GM23338 (cell line): ENCODE results near the gene PEAK3. TPM values are rescaled to one million over a fixed set of nuclear protein-coding genes. Genes with fewer than 3 reads are reported as not detected.

Experiments used
- ATAC-seq: fragments of 200-7000 bp; cut with Tn5 transposase; 3 replicates; pipeline ENCODE4 v1.9.1; 2020
- DNase-seq: peaks from one replicate; pipeline ENCODE4 v3.0.0-alpha.2; 2015; ENCODE audit warnings: low spot score
- H2AFZ ChIP-seq: fragments of 200-600 bp; sonication (generic); 2 replicates; pipeline ENCODE4 v1.8.0; 2016; ENCODE audit warnings: antibody characterized with exemption, mild to moderate bottlenecking, moderate library complexity
- H3F3A ChIP-seq: fragments of 200-600 bp; sonication (generic); replicated peaks from 2 replicates; pipeline ENCODE4 v1.8.0; 2017; ENCODE audit warnings: antibody characterized with exemption, mixed run types, low read depth
- H3K27ac ChIP-seq: fragments of 200-600 bp; sonication (generic); 2 replicates; pipeline ENCODE4 v1.6.1; 2016; ENCODE audit warnings: low read depth
- H3K27me3 ChIP-seq: fragments of 200-600 bp; sonication (generic); 2 replicates; pipeline ENCODE4 v1.8.0; 2016; ENCODE audit warnings: mild to moderate bottlenecking, mixed run types, moderate library complexity; ENCODE audit not compliant: insufficient read depth
- H3K36me3 ChIP-seq: fragments of 200-600 bp; sonication (generic); 2 replicates; pipeline ENCODE4 v1.8.0; 2016; ENCODE audit warnings: mild to moderate bottlenecking; ENCODE audit not compliant: insufficient read depth
- H3K4me1 ChIP-seq: fragments of 200-600 bp; sonication (generic); 2 replicates; pipeline ENCODE4 v1.8.0; 2016; ENCODE audit warnings: mild to moderate bottlenecking, moderate library complexity; ENCODE audit not compliant: insufficient read depth
- H3K4me2 ChIP-seq: fragments of 200-600 bp; sonication (generic); 2 replicates; pipeline ENCODE4 v1.7.1; 2017; ENCODE audit warnings: mixed run types
- H3K4me3 ChIP-seq: fragments of 200-600 bp; sonication (generic); 2 replicates; pipeline ENCODE4 v1.6.1; 2016; ENCODE audit warnings: mixed run types
- H3K79me2 ChIP-seq: fragments of 200-600 bp; sonication (generic); replicated peaks from 2 replicates; pipeline ENCODE4 v1.8.0; 2017; ENCODE audit warnings: mild to moderate bottlenecking; ENCODE audit not compliant: insufficient read depth
- H3K9me2 ChIP-seq: fragments of 200-600 bp; sonication (generic); 2 replicates; pipeline ENCODE4 v1.8.0; 2017; ENCODE audit not compliant: insufficient read depth
- H4K20me1 ChIP-seq: fragments of 200-600 bp; sonication (generic); replicated peaks from 2 replicates; pipeline ENCODE4 v1.8.0; 2017; ENCODE audit warnings: mild to moderate bottlenecking; ENCODE audit not compliant: insufficient read depth
- H3K27ac Mint-ChIP-seq: 2 replicates; pipeline ENCODE4 v1.8.0; 2020; ENCODE audit warnings: inconsistent platforms, mild to moderate bottlenecking, moderate library complexity, mixed read lengths
- H3K27me3 Mint-ChIP-seq: 3 replicates; pipeline ENCODE4 v1.8.0; 2022; ENCODE audit warnings: low read depth, mild to moderate bottlenecking, moderate library complexity, mixed read lengths, inconsistent platforms; ENCODE audit not compliant: insufficient read depth, poor library complexity
- H3K36me3 Mint-ChIP-seq: 3 replicates; pipeline ENCODE4 v1.8.0; 2021; ENCODE audit warnings: low read depth, mild to moderate bottlenecking, inconsistent platforms, moderate library complexity, mixed read lengths
- H3K4me1 Mint-ChIP-seq: 3 replicates; pipeline ENCODE4 v1.8.0; 2020; ENCODE audit warnings: mild to moderate bottlenecking, inconsistent platforms, mixed read lengths
- H3K4me3 Mint-ChIP-seq: 3 replicates; pipeline ENCODE4 v1.8.0; 2021; ENCODE audit warnings: moderate library complexity, mild to moderate bottlenecking, inconsistent platforms, mixed read lengths
- H3K9me3 Mint-ChIP-seq: 3 replicates; pipeline ENCODE4 v1.8.0; 2020; ENCODE audit warnings: moderate library complexity, mild to moderate bottlenecking, inconsistent platforms, mixed read lengths
- JUNB ChIP-seq: IDR thresholded peaks from one replicate; pipeline ENCODE4 v1.6.1; 2016; ENCODE audit warnings: antibody characterized with exemption; ENCODE audit not compliant: unreplicated experiment
- NANOG ChIP-seq: IDR thresholded peaks from 2 replicates; pipeline ENCODE4 v1.6.1; 2016; ENCODE audit warnings: antibody characterized with exemption, borderline replicate concordance
- STAT1 ChIP-seq: IDR thresholded peaks from one replicate; pipeline ENCODE4 v1.6.1; 2016; ENCODE audit warnings: antibody characterized with exemption; ENCODE audit not compliant: unreplicated experiment
- ZNF114 ChIP-seq: fragments of 250-450 bp; sonication (Bioruptor Pico); IDR thresholded peaks from 2 replicates; pipeline ENCODE4 v1.5.0; 2020; ENCODE audit warnings: mild to moderate bottlenecking, moderate library complexity
- ZNF331 ChIP-seq: fragments of 250-450 bp; sonication (Bioruptor Pico); IDR thresholded peaks from 2 replicates; pipeline ENCODE4 v1.5.0; 2020; ENCODE audit warnings: low read depth, mild to moderate bottlenecking, moderate library complexity
- polyA plus RNA-seq: library from polyadenylated mRNA; unstranded; fragments of >200 nt; fragmentation: Nextera tagmentation; extraction: Ambion mirVana; gene quantifications from 2 replicates; pipeline ENCODE4 v1.2.1, GENCODE V29; 2016
- total RNA-seq: library from RNA; depleted of rRNA; stranded (reverse); fragments of >200 nt; shearing (Covaris generic); gene quantifications from 2 replicates; pipeline ENCODE4 v1.2.3, GENCODE V29; 2014
- TF ChIP-seq, protein P1 (sequence below): IDR thresholded peaks from one replicate; pipeline ENCODE4 v1.6.1; 2018; ENCODE audit warnings: antibody characterized with exemption; ENCODE audit not compliant: unreplicated experiment
- TF ChIP-seq, protein P2 (sequence below): IDR thresholded peaks from 2 replicates; pipeline ENCODE4 v1.6.1; 2016; ENCODE audit warnings: antibody characterized with exemption
- TF ChIP-seq, protein P3 (sequence below), 2 experiments: fragments of 200-600 bp in 1 of 2; sonication (generic) in 1 of 2; conservative IDR thresholded peaks; 2 replicates each; pipeline versions ENCODE4 v1.5.1 to v1.6.1; 2016 to 2017; ENCODE audit warnings: antibody characterized with exemption in 2 of 2, low read depth in 2 of 2, mild to moderate bottlenecking in 2 of 2, moderate library complexity in 1 of 2
- TF ChIP-seq, protein P4 (sequence below): fragments of 250-450 bp; sonication (Bioruptor Pico); IDR thresholded peaks from 2 replicates; pipeline ENCODE4 v1.5.0; 2020; ENCODE audit warnings: mild to moderate bottlenecking, moderate library complexity

The PEAK3 gene
- total and polyA plus RNA-seq, 2 experiments from 2014 or later: not detected

DNA sequence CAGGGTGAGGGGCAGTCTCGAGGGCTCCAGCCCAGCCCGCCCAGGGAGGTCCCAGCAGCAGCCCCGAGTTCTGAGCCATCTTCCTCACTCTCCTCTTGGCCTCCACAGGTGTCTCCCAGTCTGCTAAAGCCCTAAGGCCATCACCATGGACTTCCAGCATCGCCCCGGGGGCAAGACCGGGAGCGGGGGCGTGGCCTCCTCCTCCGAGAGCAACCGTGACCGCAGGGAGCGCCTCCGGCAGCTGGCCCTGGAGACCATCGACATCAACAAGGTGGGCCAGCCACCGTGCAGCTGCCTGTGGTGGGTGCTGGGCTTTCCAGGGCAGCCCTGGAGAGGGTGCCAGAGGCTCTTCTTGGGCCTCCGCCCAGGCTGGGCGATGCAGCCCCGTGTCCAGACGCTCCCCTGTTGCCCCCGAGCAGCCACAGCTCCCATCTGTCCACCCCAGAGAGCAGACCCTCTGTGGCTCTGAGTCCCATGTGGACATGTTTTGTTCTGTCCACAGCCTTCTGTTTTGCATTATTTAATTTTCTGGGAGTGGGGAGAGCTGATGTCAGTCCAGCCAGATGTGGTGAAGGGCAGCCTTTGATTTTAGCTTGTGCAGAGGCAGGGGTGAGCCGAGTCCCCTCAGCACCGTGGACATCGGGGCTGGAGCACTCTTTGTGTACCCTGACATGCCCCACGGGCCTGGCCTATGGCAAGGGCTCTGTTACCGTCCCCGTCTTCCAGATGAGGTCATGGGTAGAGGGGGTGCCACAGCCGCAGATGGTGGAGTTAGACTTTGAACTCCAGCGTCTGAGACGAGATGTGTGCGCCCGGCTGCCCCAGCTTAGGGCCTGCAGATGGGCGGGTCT lies 38.5 kb downstream of the PEAK3 start:
- H3K36me3 Mint-ChIP-seq: peaks cover 57% of the 10 kb centered on the region
- no peaks in the 10 kb centered on the region for H3K27me3 ChIP-seq
- peaks cover 53% of the 10 kb centered on the region for H3K79me2 ChIP-seq
- no peak for ATAC-seq
- peaks cover 13% of the 10 kb centered on the region for H3K36me3 ChIP-seq
- H3K4me1 Mint-ChIP-seq: peaks cover 28% of the 10 kb centered on the region
- H3K27ac ChIP-seq: no peak overlapping the region
- DNase-seq: no peak
- H3K4me3 Mint-ChIP-seq: no peak overlapping the region
- no peak overlapping the region for H3K27ac Mint-ChIP-seq
- peaks cover 8% of the 10 kb centered on the region; the same call in 1 of the 2 replicates for H3F3A ChIP-seq
- peaks cover 41% of the 10 kb centered on the region for H4K20me1 ChIP-seq
- peaks cover 4% of the 10 kb centered on the region for H3K27me3 Mint-ChIP-seq
- H3K4me1 ChIP-seq: peaks cover 23% of the 10 kb centered on the region
- TF ChIP-seq, protein P1, sequence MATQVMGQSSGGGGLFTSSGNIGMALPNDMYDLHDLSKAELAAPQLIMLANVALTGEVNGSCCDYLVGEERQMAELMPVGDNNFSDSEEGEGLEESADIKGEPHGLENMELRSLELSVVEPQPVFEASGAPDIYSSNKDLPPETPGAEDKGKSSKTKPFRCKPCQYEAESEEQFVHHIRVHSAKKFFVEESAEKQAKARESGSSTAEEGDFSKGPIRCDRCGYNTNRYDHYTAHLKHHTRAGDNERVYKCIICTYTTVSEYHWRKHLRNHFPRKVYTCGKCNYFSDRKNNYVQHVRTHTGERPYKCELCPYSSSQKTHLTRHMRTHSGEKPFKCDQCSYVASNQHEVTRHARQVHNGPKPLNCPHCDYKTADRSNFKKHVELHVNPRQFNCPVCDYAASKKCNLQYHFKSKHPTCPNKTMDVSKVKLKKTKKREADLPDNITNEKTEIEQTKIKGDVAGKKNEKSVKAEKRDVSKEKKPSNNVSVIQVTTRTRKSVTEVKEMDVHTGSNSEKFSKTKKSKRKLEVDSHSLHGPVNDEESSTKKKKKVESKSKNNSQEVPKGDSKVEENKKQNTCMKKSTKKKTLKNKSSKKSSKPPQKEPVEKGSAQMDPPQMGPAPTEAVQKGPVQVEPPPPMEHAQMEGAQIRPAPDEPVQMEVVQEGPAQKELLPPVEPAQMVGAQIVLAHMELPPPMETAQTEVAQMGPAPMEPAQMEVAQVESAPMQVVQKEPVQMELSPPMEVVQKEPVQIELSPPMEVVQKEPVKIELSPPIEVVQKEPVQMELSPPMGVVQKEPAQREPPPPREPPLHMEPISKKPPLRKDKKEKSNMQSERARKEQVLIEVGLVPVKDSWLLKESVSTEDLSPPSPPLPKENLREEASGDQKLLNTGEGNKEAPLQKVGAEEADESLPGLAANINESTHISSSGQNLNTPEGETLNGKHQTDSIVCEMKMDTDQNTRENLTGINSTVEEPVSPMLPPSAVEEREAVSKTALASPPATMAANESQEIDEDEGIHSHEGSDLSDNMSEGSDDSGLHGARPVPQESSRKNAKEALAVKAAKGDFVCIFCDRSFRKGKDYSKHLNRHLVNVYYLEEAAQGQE: no peak
- TF ChIP-seq, protein P2, sequence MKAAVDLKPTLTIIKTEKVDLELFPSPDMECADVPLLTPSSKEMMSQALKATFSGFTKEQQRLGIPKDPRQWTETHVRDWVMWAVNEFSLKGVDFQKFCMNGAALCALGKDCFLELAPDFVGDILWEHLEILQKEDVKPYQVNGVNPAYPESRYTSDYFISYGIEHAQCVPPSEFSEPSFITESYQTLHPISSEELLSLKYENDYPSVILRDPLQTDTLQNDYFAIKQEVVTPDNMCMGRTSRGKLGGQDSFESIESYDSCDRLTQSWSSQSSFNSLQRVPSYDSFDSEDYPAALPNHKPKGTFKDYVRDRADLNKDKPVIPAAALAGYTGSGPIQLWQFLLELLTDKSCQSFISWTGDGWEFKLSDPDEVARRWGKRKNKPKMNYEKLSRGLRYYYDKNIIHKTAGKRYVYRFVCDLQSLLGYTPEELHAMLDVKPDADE: no peak
- TF ChIP-seq, protein P3, sequence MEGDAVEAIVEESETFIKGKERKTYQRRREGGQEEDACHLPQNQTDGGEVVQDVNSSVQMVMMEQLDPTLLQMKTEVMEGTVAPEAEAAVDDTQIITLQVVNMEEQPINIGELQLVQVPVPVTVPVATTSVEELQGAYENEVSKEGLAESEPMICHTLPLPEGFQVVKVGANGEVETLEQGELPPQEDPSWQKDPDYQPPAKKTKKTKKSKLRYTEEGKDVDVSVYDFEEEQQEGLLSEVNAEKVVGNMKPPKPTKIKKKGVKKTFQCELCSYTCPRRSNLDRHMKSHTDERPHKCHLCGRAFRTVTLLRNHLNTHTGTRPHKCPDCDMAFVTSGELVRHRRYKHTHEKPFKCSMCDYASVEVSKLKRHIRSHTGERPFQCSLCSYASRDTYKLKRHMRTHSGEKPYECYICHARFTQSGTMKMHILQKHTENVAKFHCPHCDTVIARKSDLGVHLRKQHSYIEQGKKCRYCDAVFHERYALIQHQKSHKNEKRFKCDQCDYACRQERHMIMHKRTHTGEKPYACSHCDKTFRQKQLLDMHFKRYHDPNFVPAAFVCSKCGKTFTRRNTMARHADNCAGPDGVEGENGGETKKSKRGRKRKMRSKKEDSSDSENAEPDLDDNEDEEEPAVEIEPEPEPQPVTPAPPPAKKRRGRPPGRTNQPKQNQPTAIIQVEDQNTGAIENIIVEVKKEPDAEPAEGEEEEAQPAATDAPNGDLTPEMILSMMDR (conservative IDR thresholded peaks at IDR 0.05; ENCODE audit: low read depth in 2 of 2): no peak
- TF ChIP-seq, protein P4, sequence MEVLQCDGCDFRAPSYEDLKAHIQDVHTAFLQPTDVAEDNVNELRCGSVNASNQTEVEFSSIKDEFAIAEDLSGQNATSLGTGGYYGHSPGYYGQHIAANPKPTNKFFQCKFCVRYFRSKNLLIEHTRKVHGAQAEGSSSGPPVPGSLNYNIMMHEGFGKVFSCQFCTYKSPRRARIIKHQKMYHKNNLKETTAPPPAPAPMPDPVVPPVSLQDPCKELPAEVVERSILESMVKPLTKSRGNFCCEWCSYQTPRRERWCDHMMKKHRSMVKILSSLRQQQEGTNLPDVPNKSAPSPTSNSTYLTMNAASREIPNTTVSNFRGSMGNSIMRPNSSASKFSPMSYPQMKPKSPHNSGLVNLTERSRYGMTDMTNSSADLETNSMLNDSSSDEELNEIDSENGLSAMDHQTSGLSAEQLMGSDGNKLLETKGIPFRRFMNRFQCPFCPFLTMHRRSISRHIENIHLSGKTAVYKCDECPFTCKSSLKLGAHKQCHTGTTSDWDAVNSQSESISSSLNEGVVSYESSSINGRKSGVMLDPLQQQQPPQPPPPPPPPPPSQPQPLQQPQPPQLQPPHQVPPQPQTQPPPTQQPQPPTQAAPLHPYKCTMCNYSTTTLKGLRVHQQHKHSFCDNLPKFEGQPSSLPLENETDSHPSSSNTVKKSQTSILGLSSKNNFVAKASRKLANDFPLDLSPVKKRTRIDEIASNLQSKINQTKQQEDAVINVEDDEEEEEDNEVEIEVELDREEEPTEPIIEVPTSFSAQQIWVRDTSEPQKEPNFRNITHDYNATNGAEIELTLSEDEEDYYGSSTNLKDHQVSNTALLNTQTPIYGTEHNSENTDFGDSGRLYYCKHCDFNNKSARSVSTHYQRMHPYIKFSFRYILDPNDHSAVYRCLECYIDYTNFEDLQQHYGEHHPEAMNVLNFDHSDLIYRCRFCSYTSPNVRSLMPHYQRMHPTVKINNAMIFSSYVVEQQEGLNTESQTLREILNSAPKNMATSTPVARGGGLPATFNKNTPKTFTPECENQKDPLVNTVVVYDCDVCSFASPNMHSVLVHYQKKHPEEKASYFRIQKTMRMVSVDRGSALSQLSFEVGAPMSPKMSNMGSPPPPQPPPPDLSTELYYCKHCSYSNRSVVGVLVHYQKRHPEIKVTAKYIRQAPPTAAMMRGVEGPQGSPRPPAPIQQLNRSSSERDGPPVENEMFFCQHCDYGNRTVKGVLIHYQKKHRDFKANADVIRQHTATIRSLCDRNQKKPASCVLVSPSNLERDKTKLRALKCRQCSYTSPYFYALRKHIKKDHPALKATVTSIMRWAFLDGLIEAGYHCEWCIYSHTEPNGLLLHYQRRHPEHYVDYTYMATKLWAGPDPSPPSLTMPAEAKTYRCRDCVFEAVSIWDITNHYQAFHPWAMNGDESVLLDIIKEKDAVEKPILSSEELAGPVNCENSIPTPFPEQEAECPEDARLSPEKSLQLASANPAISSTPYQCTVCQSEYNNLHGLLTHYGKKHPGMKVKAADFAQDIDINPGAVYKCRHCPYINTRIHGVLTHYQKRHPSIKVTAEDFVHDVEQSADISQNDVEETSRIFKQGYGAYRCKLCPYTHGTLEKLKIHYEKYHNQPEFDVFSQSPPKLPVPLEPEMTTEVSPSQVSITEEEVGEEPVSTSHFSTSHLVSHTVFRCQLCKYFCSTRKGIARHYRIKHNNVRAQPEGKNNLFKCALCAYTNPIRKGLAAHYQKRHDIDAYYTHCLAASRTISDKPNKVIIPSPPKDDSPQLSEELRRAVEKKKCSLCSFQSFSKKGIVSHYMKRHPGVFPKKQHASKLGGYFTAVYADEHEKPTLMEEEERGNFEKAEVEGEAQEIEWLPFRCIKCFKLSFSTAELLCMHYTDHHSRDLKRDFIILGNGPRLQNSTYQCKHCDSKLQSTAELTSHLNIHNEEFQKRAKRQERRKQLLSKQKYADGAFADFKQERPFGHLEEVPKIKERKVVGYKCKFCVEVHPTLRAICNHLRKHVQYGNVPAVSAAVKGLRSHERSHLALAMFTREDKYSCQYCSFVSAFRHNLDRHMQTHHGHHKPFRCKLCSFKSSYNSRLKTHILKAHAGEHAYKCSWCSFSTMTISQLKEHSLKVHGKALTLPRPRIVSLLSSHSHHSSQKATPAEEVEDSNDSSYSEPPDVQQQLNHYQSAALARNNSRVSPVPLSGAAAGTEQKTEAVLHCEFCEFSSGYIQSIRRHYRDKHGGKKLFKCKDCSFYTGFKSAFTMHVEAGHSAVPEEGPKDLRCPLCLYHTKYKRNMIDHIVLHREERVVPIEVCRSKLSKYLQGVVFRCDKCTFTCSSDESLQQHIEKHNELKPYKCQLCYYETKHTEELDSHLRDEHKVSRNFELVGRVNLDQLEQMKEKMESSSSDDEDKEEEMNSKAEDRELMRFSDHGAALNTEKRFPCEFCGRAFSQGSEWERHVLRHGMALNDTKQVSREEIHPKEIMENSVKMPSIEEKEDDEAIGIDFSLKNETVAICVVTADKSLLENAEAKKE (CRISPR knock-in tag): no peak
- TF ChIP-seq ZNF114 (CRISPR knock-in tag) (no peak), ZNF331 (CRISPR knock-in tag) (no peak), NANOG (no peak), JUNB (no peak), STAT1 (no peak)
- H3K9me3 Mint-ChIP-seq: no peaks in the 10 kb centered on the region
- no peak overlapping the region for H3K4me2 ChIP-seq
- H3K9me2 ChIP-seq: no peaks in the 10 kb centered on the region
- H2AFZ ChIP-seq: no peak overlapping the region
- no peak overlapping the region for H3K4me3 ChIP-seq
